ENCODE results near the gene UNC45A. TPM values are rescaled to one million over a fixed set of nuclear protein-coding genes. Genes with fewer than 3 reads are reported as not detected.

UNC45A gene
- total and polyA plus RNA-seq, 2 experiments from 2014 or later: 55.2 to 55.3 TPM

DNA sequence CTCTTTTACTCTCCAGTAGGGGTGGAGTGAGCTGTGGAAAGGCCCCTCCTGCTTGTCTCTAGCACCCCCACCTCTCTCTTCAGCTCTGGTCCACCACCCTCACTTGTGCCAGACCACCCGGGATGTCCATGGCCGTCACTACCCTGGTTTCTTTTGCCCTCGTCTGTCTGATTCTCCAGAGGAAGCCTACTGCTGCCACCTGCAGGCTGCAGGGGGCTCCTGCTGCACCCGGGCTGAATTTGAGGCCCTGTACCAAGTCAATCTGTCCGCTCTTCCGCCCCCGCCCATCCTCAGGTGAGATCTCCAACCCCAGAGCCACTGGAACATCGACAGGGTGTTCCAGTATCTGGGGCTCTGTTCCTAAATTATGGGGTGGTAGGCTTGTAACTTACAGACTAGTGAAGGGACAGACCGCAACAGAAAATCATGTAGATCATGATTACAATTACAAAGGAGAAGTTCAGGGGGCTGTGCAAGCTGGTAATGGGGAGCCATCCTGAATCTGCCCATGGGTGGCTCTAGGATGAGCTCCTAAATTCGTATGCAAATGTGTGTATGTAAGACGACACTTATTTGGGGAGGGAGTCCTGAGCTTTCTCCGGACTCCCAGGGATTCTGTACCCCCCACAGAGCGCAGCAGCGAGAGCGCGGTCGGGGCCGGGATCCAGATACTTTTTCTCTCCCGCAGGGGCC, 683 bp upstream of the UNC45A start:
- Histone ChIP-seq H3K27ac (peak overlapping the region; percentile 15), H3K4me2 (peak overlapping the region; percentile 100), H3K4me3 (peak overlapping the region; percentile 86), H3K9me3 (ENCODE audit: low read depth) (no peaks in the 10 kb centered on the region), H3K36me3 (replicated peaks; ENCODE audit: insufficient read depth, low read depth) (no peaks in the 10 kb centered on the region), H3K27me3 (no peaks in the 10 kb centered on the region), H3K9me2 (replicated peaks; ENCODE audit: insufficient read depth) (no peaks in the 10 kb centered on the region), H3K4me1 (ENCODE audit: insufficient read depth) (peaks cover 11% of the 10 kb centered on the region), H4K20me1 (ENCODE audit: insufficient read depth, poor library complexity, severe bottlenecking) (no peaks in the 10 kb centered on the region), H2AFZ (peak overlapping the region; percentile 92), H3K79me2 (peaks cover 23% of the 10 kb centered on the region)
- peak; percentile 92 for DNase-seq (ENCODE audit: low spot score)
- WGBS (ENCODE audit: low lambda C conversion rate, missing lambda C conversion rate): 2% methylated on average over 19 of the region's 19 CpGs
- TF ChIP-seq EZH2phosphoT487 (IDR thresholded peaks at IDR 0.05; ENCODE audit: low read depth, severe bottlenecking, unreplicated experiment): no peak
- TF ChIP-seq, protein P1, sequence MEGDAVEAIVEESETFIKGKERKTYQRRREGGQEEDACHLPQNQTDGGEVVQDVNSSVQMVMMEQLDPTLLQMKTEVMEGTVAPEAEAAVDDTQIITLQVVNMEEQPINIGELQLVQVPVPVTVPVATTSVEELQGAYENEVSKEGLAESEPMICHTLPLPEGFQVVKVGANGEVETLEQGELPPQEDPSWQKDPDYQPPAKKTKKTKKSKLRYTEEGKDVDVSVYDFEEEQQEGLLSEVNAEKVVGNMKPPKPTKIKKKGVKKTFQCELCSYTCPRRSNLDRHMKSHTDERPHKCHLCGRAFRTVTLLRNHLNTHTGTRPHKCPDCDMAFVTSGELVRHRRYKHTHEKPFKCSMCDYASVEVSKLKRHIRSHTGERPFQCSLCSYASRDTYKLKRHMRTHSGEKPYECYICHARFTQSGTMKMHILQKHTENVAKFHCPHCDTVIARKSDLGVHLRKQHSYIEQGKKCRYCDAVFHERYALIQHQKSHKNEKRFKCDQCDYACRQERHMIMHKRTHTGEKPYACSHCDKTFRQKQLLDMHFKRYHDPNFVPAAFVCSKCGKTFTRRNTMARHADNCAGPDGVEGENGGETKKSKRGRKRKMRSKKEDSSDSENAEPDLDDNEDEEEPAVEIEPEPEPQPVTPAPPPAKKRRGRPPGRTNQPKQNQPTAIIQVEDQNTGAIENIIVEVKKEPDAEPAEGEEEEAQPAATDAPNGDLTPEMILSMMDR (IDR thresholded peaks at IDR 0.05; ENCODE audit: poor library complexity): peak; percentile 88

DNA sequence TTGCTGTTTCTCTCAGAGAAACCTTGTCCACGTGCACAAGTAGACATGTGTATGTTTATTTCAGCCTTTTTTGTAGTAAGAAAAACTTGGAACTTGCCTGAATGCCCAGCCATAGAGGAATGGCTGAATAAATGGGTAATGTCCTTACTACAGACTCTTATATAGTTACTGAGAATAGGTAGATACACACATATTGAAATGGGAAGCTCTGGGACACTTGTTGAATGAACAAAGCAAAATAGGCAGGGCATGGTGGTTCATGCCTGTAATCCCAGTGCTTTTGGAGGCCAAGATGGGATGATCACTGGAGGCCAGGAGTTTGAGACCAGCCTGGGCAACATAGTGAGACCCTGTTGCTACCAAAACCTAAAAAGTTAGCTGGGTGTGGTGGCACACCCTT, 1.7 kb downstream of the UNC45A start:
- H3K4me2 ChIP-seq: peak overlapping the region; percentile 100
- H3K36me3 ChIP-seq (replicated peaks; ENCODE audit: insufficient read depth, low read depth): no peaks in the 10 kb centered on the region
- no peak overlapping the region for H2AFZ ChIP-seq
- H3K4me1 ChIP-seq (ENCODE audit: insufficient read depth): peaks cover 11% of the 10 kb centered on the region
- 78% methylated on average over 1 of the region's 1 CpG for WGBS (ENCODE audit: low lambda C conversion rate, missing lambda C conversion rate)
- no peaks in the 10 kb centered on the region for H3K27me3 ChIP-seq
- TF ChIP-seq EZH2phosphoT487 (IDR thresholded peaks at IDR 0.05; ENCODE audit: low read depth, severe bottlenecking, unreplicated experiment): no peak
- TF ChIP-seq EZH2 (IDR thresholded peaks at IDR 0.05; ENCODE audit: borderline replicate concordance): no peak
- TF ChIP-seq, protein P1 (IDR thresholded peaks at IDR 0.05; ENCODE audit: poor library complexity): no peak
- H3K4me3 ChIP-seq: no peak overlapping the region
- no peak overlapping the region for H3K27ac ChIP-seq
- H3K9me2 ChIP-seq (replicated peaks; ENCODE audit: insufficient read depth): no peaks in the 10 kb centered on the region
- H3K9me3 ChIP-seq (ENCODE audit: low read depth): no peaks in the 10 kb centered on the region
- no peaks in the 10 kb centered on the region for H4K20me1 ChIP-seq (ENCODE audit: insufficient read depth, poor library complexity, severe bottlenecking)
- DNase-seq (ENCODE audit: low spot score): no peak
- peaks cover 23% of the 10 kb centered on the region for H3K79me2 ChIP-seq

DNA sequence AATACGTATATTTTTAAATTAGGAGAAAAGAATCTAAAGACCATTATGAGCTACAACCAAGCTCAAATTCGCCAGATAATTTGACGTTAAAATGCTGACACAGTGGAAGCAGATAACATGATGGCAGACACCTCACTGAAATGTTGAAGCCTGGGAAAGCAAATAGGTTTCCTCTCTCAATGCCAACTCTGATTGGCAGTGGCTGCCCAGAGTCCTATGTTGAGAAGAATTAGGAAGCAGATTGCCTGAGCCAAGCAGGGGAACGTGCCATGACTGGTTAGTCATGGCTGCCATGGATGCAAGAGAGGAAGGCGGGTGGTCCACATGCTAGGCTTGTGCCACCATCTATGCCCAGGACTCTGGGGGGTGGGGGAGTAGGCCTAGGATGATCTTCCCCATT, 3.2 kb downstream of the UNC45A start:
- Histone ChIP-seq H3K4me3 (no peak overlapping the region), H3K9me2 (replicated peaks; ENCODE audit: insufficient read depth) (no peaks in the 10 kb centered on the region), H3K79me2 (peaks cover 23% of the 10 kb centered on the region), H3K4me2 (no peak overlapping the region), H3K4me1 (ENCODE audit: insufficient read depth) (peaks cover 11% of the 10 kb centered on the region), H3K36me3 (replicated peaks; ENCODE audit: insufficient read depth, low read depth) (no peaks in the 10 kb centered on the region), H3K27me3 (no peaks in the 10 kb centered on the region), H3K27ac (no peak overlapping the region), H3K9me3 (ENCODE audit: low read depth) (no peaks in the 10 kb centered on the region), H4K20me1 (ENCODE audit: insufficient read depth, poor library complexity, severe bottlenecking) (no peaks in the 10 kb centered on the region), H2AFZ (no peak overlapping the region)
- over 99% methylated on average over 5 of the region's 5 CpGs for WGBS (ENCODE audit: low lambda C conversion rate, missing lambda C conversion rate)
- DNase-seq (ENCODE audit: low spot score): no peak
- TF ChIP-seq EZH2 (IDR thresholded peaks at IDR 0.05; ENCODE audit: borderline replicate concordance) (no peak), EZH2phosphoT487 (IDR thresholded peaks at IDR 0.05; ENCODE audit: low read depth, severe bottlenecking, unreplicated experiment) (no peak)
- TF ChIP-seq, protein P1 (IDR thresholded peaks at IDR 0.05; ENCODE audit: poor library complexity): no peak
